ENCODE measurements around the gene CTDSPL. TPM values are rescaled to one million over a fixed set of nuclear protein-coding genes. Genes with fewer than 3 reads are reported as not detected.

The CTDSPL gene
- polyA plus RNA-seq, 1 of the 3 experiments (the other 2 are of a cell fraction), result 22.1 TPM

- TF ChIP-seq SMC3 (IDR thresholded peaks at IDR 0.05; ENCODE audit: low read depth, low read length) (no peak), RXRA (IDR thresholded peaks at IDR 0.05; ENCODE audit: borderline replicate concordance, low read depth) (no peak), CHD2 (IDR thresholded peaks at IDR 0.05; ENCODE audit: low read length, partially characterized antibody) (no peak)
Measured at GRCh38 chr3:37993460-37993819, 131.8 kb downstream of the CTDSPL start (continued).

GRCh38 chr3:37993820-37994638, 132.3 kb downstream of the CTDSPL start:
- no peaks in the 10 kb centered on the region for H4K20me1 ChIP-seq (ENCODE audit: insufficient read depth)
- 25% methylated on average over 39 of the region's 49 CpGs for WGBS (ENCODE audit: low lambda C conversion rate)
- H3K79me2 ChIP-seq (ENCODE audit: insufficient read depth), result no peaks in the 10 kb centered on the region
- peak overlapping the region; percentile 54 to 77 for H3K27ac ChIP-seq (ENCODE audit: low read depth in 2 of 2, low read length in 1 of 2)
- ChIA-PET POLR2A (interaction anchor here (0.7 to 1.0 kb wide), 3 partner anchors 48 to 143 kb away, joined by 3 to 4 read pairs (median 4); partner anchors contain the start of gene ACAA1), CTCF (interaction anchor here (0.9 to 1.6 kb wide), 2 partner anchors 138 to 139 kb away, joined by 3 to 4 read pairs; no protein-coding TSS in a partner anchor)
- no peaks in the 10 kb centered on the region for H3K27me3 ChIP-seq (ENCODE audit: insufficient read depth)
- peaks cover 4% of the 10 kb centered on the region for H3F3A ChIP-seq (replicated peaks; ENCODE audit: insufficient read depth)
- H3K36me3 ChIP-seq (replicated peaks in 1 of 2; ENCODE audit: control insufficient read depth in 1 of 2, insufficient read depth in 2 of 2, low read length in 1 of 2), result no peaks in the 10 kb centered on the region
- H3K4me1 ChIP-seq (ENCODE audit: control insufficient read depth in 1 of 2, insufficient read depth in 2 of 2, low read depth in 1 of 2, low read length in 1 of 2), result peaks cover 5 to 15% of the 10 kb centered on the region in 2 experiments; a peak in 3 of 4 replicates
- peak overlapping the region; percentile 99 for H2AFZ ChIP-seq (ENCODE audit: low read depth)
- no peaks in the 10 kb centered on the region for H3K9me2 ChIP-seq
- peak overlapping the region; percentile 89 for H3K4me2 ChIP-seq
- H3K4me3 ChIP-seq (ENCODE audit: low read depth in 2 of 2, low read length in 1 of 2), result peak overlapping the region; percentile 62 to 69
- H3K9ac ChIP-seq, result peak overlapping the region; percentile 77
- H3K9me3 ChIP-seq, result no peaks in the 10 kb centered on the region
- DNase-seq, result peak; percentile 82
- TF ChIP-seq PBX3 (IDR thresholded peaks at IDR 0.05) (no peak), REST (IDR thresholded peaks at IDR 0.05; ENCODE audit: low read depth, low read length) (no peak), RXRA (IDR thresholded peaks at IDR 0.05; ENCODE audit: borderline replicate concordance, low read depth) (no peak), GATA2 (CRISPR knock-in tag; IDR thresholded peaks at IDR 0.05) (no peak), GABPA (IDR thresholded peaks at IDR 0.05; ENCODE audit: low read depth) (peak; percentile 68), MXI1 (IDR thresholded peaks at IDR 0.05; ENCODE audit: low read depth, low read length) (0 out of 2 replicates have a peak, but pooled peaks have one; percentile 44), CHD2 (IDR thresholded peaks at IDR 0.05; ENCODE audit: low read length, partially characterized antibody) (no peak), TAF1 (IDR thresholded peaks at IDR 0.05; ENCODE audit: borderline replicate concordance, low read depth, low read length) (no peak), MAX (IDR thresholded peaks at IDR 0.05; ENCODE audit: low read depth) (peak; percentile 95), FOSL2 (IDR thresholded peaks at IDR 0.05; ENCODE audit: borderline replicate concordance, low read depth) (no peak), JUND (IDR thresholded peaks at IDR 0.05) (no peak), ELF1 (IDR thresholded peaks at IDR 0.05) (peak; percentile 79), IRF3 (IDR thresholded peaks at IDR 0.05; ENCODE audit: low read depth, low read length) (no peak), RFX5 (IDR thresholded peaks at IDR 0.05; ENCODE audit: low read length) (no peak), NRF1 (IDR thresholded peaks at IDR 0.05; ENCODE audit: low read depth, low read length) (no peak), ZBTB33 (IDR thresholded peaks at IDR 0.05; ENCODE audit: borderline replicate concordance, low read depth) (no peak), EP300 (IDR thresholded peaks at IDR 0.05; ENCODE audit: borderline replicate concordance in 1 of 2, low read depth in 1 of 2, low read length in 1 of 2) (no peak), FOXJ3 (CRISPR knock-in tag; IDR thresholded peaks at IDR 0.05) (0 out of 2 replicates have a peak, but pooled peaks have one; percentile 51), POLR2AphosphoS5 (IDR thresholded peaks at IDR 0.05; ENCODE audit: low read depth, low read length) (peak; percentile 43; the same call in 1 of the 2 replicates), SMC3 (IDR thresholded peaks at IDR 0.05; ENCODE audit: low read depth, low read length) (no peak), SIN3A (IDR thresholded peaks at IDR 0.05; ENCODE audit: borderline replicate concordance, low read depth, low read length) (peak; percentile 26; the same call in 1 of the 2 replicates), YY1 (IDR thresholded peaks at IDR 0.05; ENCODE audit: low read depth) (no peak)

Data from SK-N-SH (cell line).